Lower leg skin (tissue), 4 donors: ENCODE results near the gene HOXA13. TPM values are rescaled to one million over a fixed set of nuclear protein-coding genes. Genes with fewer than 3 reads are reported as not detected.

Experiments used
- DNase-seq, 2 donors: peaks; one replicate each; pipeline ENCODE4 v3.0.0-alpha.2; 2019; ENCODE audit warnings: low spot score in 2 of 2
- H3K4me3 ChIP-seq: fragments of 200-600 bp; sonication (generic); 2 replicates; pipeline ENCODE4 v1.5.1; 2017; ENCODE audit warnings: mild to moderate bottlenecking, low read depth; ENCODE audit not compliant: poor library complexity, severe bottlenecking
- POLR2A ChIP-seq, 2 donors: fragments of 450-650 bp; IDR thresholded peaks; one replicate each; pipeline ENCODE4 v1.6.1; 2016 to 2017; ENCODE audit warnings: antibody characterized with exemption in 2 of 2, mild to moderate bottlenecking in 1 of 2, moderate library complexity in 1 of 2
- WGBS, 2 donors: methylation state at CpG; one replicate each; pipeline ENCODE4 v1.1.5; 2018; 5-methylcytosine and 5-hydroxymethylcytosine counted together
- intact Hi-C: fragments of 100-400 bp; cut with DNase I; formaldehyde crosslinking; loops from one replicate; pipeline ENCODE4 v1.15.0; 2023; ENCODE audit warnings: low total_unique reads
- total RNA-seq, 4 donors: library from RNA; depleted of rRNA; stranded (reverse); fragments of >200 nt; gene quantifications; one replicate each; pipeline ENCODE4 v1.1.0, GENCODE V29; 2016
- TF ChIP-seq, protein P1 (sequence below), 3 donors: fragments of 450-650 bp; IDR thresholded peaks; one replicate each; pipeline ENCODE4 v1.5.1; 2016; ENCODE audit warnings: antibody characterized with exemption in 3 of 3, mild to moderate bottlenecking in 3 of 3, moderate library complexity in 2 of 3

Gene HOXA13
- under 1 TPM; 0.11 to 0.54 (median 0.27) TPM for total RNA-seq

DNA sequence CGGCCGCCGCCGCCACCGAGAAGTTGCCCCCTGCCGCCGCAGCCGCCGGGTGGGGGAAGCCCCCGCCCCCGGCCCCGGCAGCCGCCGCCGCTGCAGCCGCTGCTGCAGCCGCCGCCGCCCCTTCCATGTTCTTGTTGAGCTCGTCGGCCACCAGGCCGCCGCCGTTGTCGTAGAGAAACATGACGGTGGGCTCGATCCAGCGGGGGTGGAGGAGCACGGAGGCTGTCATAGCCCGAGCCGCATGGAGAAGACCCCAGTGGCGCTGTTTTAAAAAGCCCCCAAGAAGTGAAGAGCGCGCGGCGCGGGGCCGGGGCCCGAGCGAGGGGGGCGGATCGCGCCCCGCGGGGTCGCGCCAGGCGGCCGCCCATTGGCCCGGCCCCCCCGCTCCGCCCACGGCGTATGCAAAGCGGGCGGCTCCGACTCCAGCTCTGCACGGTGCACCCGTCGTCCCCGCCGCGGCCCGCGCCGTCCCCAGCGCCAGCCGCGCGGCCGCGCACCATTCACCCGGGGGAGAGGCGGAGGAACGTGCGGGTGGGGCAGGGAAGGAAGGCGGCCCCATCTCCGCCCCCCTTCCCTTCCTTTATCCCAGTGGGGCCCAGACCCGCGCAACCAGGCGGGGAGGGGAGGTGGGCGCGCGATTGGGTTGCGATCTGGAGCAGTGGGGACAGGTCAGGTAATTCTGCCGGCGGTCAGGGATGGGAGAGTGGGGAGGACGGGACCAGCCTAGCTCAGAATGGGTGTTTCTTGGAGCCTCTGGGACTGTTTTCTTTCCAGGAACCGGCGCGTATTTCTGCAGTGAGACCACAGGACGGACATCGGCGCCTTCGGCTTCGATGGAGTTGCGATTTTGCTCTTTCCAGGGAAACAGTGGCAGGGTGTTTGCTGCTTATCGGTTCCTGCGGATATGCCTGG is at the start of gene HOXA13:
Gene HOXA13, minus strand, starts transcription at position 243 of the 912 bp plus-strand sequence. Its CDS starts 14 bp downstream, at position 229.
- 1% methylated on average over 70 to 91 of the region's 99 CpGs for WGBS, 2 donors
- DNase-seq: peak in 1 of 2 donors; percentile 88
- intact Hi-C loops: loop anchor here (10.0 kb wide), 1 partner anchor 825 kb away; no protein-coding TSS in a partner anchor
- TF ChIP-seq POLR2A (IDR thresholded peaks at IDR 0.05): no peak
- TF ChIP-seq, protein P1, sequence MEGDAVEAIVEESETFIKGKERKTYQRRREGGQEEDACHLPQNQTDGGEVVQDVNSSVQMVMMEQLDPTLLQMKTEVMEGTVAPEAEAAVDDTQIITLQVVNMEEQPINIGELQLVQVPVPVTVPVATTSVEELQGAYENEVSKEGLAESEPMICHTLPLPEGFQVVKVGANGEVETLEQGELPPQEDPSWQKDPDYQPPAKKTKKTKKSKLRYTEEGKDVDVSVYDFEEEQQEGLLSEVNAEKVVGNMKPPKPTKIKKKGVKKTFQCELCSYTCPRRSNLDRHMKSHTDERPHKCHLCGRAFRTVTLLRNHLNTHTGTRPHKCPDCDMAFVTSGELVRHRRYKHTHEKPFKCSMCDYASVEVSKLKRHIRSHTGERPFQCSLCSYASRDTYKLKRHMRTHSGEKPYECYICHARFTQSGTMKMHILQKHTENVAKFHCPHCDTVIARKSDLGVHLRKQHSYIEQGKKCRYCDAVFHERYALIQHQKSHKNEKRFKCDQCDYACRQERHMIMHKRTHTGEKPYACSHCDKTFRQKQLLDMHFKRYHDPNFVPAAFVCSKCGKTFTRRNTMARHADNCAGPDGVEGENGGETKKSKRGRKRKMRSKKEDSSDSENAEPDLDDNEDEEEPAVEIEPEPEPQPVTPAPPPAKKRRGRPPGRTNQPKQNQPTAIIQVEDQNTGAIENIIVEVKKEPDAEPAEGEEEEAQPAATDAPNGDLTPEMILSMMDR (IDR thresholded peaks at IDR 0.05): no peak
- peak within 1 kb of the TSS; percentile 43 for H3K4me3 ChIP-seq

DNA sequence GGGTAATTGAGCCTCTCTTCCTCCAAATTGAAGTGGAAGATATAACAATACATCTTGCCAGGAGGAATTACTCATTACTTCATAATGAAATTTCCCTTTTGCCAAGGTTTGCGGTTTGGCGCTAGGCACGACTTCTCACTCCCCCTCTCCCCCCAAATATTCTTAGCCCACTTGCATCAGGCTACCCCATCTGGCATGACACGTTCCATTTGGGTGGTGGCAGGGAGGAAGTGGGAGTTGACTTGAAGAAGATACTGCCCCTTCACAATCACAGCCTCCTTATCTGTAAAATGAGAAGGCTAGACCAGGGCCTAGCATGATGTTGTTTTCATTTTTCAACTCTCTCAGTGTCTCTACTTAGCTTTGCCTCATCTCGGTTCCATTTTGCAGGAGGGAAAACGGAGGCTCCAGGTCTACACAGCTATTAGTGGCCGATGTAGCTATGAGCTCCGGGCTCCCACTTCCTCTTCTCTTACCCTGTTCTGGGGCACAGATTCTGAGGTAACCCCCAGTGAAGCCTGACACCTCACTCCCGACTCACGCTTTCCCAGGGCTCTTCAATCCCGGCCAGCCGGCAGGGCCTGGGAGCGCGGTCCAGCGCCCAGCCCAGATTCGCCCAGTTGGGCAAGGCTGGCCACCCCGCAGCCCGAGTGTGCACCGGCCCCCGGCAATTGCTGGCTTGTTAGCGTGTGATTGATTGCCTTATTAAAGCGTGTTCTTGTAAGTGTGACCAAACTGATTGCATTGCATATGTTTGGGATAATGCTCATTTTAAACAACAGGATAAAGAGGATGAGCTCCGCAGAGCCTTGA is 49.2 kb upstream of the HOXA13 start:
- TF ChIP-seq, protein P1 (IDR thresholded peaks at IDR 0.05): no peak
- no peak for TF ChIP-seq POLR2A (IDR thresholded peaks at IDR 0.05)
- 13 to 28% methylated on average over 23 of the region's 23 CpGs for WGBS, 2 donors
- no peak overlapping the region for H3K4me3 ChIP-seq
- intact Hi-C loops: no loop called here
- no peak for DNase-seq

DNA sequence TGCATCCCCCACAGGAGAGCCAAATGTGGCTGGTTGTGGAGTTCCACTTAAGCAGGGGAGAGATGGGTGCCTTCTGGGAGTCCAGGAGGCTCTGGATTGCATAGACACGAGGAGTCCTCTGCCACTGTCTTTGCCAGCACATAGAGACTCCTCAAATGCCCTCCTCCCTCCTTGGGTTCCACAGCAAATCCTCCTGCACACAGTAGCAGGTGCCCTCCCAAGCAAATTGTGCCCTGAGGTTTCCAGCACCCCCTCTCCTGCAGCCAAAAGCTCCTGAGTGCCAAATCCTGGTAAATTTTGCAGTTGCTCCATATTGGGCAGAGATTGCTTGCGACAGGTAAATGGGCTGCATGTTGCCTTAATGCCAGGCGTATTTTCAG is 48.5 kb upstream of the HOXA13 start:
- TF ChIP-seq, protein P1 (IDR thresholded peaks at IDR 0.05): no peak
- no peak for TF ChIP-seq POLR2A (IDR thresholded peaks at IDR 0.05)
- intact Hi-C loops: no loop called here
- 71 to 74% methylated on average over 3 of the region's 3 CpGs for WGBS, 2 donors
- DNase-seq: no peak
- no peak overlapping the region for H3K4me3 ChIP-seq

DNA sequence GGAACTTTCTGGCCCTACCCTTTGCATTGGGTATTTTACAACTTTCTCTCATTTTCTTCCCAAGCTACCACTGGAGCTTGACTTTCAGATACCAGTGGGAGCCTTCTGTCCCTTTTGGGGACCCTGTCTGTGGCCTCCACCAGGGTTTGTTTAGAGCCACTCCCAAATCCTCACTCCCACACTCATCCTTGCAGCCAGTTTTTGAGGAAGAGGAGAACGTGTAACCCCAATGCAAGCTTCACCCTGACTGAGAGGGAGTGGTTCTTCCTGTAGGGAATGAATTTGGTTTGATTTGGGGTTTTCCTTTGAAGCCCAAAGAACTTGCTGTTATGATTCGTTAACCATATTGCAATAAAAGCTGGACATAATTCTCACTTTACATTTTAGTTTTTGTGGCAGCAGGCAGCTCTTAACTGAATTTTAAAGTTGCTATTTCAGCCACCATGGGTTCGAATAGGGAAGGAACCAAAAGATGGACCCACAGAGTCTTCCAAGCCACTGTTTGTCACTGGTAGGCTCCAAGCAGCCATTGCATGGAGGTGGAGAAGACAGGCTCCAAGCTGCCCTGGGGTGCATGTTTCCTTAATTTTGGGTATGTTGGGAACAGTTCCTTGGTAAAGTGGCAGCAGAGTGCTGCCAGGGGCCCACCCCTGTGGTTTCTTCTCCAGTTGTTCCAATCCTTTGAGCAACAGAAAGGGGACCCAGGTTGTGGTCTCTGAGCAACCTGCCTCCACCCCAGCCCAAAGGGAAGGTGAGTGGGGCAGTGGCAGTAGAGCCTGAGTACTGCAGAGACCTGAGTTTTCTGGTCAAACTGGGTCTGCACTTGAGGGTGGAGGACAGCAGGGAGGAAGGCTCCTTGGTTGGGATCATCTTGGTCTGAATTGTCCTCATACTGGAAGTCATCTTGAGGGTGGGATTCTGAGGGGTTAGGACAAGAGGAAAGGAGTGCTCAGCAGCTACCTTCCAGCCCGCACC is 47.8 kb upstream of the HOXA13 start:
- TF ChIP-seq POLR2A (IDR thresholded peaks at IDR 0.05): no peak
- TF ChIP-seq, protein P1 (IDR thresholded peaks at IDR 0.05): no peak
- DNase-seq: no peak
- no peak overlapping the region for H3K4me3 ChIP-seq
- intact Hi-C loops: no loop called here
- WGBS, 2 donors: 60 to 63% methylated on average over 4 of the region's 4 CpGs

DNA sequence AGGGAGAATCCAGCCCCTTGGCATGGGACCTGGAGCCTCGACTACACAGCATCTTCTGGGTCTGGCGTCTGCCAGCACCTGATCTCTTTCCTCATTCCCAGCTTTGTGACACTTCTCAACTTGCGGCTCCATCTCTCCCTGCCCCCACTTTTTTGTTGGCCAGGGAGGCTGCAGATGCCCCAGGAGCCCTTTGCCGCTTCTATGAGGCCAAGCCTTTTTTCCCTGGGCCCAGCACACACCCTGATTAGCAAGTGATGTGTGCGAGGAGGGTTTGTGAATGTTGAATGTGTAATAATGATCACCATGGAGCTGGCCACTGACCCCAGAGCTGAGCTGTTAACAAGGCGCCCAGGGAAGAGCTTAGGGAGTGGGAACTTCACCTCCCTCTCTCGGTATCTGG is 47.1 kb upstream of the HOXA13 start:
- no peak for DNase-seq
- intact Hi-C loops: no loop called here
- TF ChIP-seq POLR2A (IDR thresholded peaks at IDR 0.05): no peak
- TF ChIP-seq, protein P1 (IDR thresholded peaks at IDR 0.05): no peak
- WGBS, 2 donors: 64 to 65% methylated on average over 7 of the region's 7 CpGs
- H3K4me3 ChIP-seq: no peak overlapping the region
